NCI-H146 (cell line): ENCODE measurements around the gene DYNC2I2.
A peak's percentile ranks its signal among the peaks of the same experiment; 100 is the strongest.
"Not testable (repeated sequence)": the region's sequence is repeated elsewhere in the genome, so short reads cannot be mapped to it uniquely, and the experiment has no call there.

Source experiments
- DNase-seq: peaks from one replicate; lab custom pipeline; 2025; lab: John Stamatoyannopoulos, UW

DYNC2I2 gene

DNA sequence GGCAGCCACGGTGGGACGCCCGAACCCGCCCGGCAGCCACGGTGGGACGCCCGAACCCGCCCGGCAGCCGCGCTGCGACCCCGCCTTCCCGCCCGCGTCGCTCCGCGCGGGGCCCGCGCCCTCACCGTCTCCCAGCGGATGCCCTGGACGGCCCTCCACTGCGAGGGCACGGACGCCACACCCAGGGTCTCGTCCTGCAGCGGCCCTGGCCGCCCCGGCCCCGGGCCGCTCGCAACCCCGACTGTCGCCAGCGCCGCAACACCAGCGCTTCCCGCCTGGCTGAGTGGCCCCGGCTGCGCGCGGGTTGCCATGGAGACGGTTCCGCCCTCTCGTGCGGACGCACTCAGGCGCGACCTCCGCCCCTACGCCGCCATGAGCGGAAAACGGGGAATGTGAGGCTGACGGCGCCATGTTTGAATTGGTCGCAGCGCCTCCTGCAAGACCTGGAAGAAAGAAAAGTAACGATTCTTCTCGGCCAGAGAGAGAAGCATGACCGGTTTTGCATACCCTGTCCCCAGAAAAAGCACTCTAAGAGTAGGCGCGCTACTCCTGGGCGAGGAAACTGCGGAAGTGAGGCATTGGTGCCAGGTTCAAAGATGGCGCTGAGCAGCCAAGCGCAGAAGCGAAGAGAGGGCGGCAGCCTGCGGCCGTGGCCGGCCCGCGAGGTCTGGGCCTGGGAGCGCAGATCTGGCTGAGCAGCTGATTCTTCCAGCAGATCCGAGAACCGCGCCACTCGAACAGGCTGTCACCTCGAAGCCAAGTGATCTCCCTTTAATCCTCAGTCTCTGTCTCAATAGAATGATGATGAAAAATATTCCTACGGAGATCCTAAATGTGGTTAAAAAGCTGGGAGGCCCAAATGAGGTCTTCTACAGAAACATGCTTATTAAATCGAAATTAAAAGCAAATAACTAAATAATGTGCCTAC lies at the start of gene DYNC2I2:
Gene DYNC2I2, minus strand, starts transcription at position 432 of the 928 bp plus-strand sequence. Its CDS starts 121 bp downstream, at position 311.
- peak; percentile 89 for DNase-seq

DNA sequence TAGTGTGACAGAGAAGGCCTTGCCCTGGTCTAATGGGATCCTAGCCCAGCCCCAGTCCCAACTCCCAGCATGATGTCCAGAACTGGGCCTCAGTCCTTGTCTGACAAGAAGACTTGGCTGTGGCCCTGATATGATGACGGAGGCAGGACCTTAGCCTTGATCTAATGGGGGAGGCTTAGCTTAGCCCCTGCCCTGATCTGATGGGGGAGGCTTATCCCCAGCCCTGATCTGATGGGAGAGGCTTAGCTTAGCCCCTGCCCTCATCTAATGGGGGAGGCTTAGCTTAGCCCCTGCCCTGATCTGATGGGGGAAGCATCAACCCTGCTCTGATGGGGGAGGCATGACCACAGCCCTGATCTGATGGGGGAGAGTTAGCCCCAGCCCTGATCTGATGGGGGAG lies 49.4 kb upstream of the DYNC2I2 start:
- no peak for DNase-seq

DNA sequence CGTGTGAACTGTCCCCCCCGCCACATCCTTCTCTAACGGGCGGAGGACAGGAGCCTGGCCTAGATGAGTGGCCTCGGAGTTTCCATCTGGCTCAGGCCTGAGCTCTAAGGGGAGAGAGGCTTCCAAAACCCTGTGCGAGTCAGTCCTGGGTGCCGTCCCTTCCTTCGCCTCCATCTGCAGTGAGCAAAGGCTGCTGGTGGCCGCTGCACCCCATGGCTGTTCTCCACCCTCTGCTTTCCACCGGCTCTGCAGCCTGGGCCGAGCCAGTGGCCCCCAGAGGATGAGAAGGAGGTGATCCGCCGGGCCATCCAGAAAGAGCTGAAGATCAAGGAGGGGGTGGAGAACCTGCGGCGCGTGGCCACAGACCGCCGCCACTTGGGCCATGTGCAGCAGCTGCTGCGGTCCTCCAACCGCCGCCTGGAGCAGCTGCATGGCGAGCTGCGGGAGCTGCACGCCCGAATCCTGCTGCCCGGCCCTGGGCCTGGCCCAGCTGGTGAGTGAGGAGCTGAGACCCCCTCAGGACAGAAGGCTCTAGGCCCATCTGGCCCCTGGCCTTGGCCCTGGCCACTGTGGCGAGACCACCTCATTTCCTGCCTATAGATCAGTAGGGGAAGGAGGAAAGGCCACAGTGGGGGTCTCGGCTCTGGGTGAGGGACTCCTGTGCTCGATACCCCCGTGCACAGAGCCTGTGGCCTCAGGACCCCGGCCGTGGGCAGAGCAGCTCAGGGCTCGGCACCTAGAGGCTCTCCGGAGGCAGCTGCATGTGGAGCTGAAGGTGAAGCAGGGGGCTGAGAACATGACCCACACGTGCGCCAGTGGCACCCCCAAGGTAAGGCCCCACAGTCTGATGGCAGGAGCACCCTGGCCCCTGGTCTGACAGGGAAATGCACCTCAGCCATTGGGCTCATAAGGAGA lies 48.7 kb upstream of the DYNC2I2 start:
- no peak for DNase-seq

DNA sequence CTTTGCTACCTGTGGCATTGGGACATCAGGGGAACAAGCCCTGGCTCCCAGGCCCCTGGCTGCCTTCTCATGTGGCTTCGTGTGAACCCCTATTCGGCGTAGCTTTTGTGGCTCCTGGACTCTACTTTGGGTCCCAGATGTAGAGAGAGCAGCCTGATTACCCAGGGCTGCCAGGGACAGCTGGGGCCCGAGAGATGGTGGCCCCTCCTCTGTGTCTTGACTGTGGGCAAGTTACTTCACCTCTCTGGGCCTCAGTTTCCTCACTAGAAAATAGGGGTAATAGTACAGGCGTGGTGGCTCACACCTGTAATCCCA lies 47.7 kb upstream of the DYNC2I2 start:
- no peak for DNase-seq

DNA sequence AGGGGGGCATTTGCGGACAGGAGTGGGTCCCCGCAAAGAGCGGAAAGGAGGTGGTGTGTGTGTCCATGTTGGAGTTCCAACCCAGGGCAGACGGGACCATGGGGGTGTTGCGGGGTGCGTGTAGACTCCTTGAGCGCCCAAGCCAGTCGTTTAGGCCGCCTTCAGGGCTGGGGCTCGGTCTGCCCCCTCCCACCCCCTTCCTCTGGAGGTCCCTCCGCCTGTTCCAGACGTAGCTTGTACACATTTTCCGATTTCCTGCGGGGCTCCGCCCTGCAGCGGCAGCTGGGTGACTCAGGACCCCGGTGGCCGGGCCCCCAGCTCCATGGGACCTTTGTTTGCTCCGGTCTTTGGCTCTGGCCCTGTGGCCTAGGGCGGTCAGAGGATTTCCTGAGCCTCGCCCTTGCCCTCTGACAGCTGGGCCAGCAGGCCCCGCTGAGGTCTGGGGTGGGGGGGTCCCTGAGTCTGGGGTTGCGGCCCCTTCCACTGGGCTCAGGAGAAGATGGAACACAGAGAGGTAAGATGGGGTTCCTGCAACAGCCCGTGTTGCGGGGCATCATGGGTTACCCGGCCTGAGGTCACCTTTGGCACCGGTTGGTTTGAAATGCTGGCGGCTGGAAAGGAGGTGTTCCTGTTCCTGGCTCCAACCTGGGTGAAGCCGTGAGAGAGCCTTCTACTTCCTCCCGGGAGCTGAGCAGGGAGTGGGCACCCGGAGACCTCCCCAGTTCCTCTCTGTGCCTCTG lies 47.1 kb upstream of the DYNC2I2 start:
- DNase-seq, result no peak

DNA sequence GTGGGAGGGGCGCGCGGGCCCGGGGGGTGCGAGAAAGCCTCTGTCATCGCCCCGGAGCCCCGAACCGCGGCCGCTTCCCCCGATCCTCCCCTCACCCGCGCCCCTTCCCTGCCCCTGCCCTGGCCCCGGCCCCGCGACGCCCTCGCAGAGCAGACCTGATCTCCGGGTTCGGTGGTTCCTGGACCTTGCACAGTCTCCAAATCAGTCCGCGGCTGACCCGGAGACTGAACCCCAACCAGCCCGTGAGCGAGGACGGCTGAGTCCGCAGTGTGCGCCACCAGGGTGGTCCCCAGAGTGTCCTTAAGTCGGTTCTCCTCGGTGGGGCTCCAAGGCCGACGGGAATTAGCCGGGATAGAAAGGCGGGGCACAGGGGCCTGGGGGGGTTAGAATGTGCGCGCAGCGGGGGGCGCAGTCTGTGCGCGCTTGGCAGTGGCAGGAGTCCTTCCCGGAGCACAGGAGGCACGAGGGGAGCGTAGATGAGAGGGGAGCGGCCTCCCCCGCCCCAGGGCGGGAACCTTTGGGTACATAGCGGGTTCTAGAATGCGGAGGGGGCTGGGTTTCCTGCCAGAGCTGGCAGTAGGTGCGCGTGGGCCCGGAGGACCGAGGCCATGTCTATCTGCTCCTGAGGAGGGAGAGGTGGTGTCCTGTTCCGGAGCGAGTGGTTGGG lies 46.4 kb upstream of the DYNC2I2 start:
- DNase-seq, result peak; percentile 26

DNA sequence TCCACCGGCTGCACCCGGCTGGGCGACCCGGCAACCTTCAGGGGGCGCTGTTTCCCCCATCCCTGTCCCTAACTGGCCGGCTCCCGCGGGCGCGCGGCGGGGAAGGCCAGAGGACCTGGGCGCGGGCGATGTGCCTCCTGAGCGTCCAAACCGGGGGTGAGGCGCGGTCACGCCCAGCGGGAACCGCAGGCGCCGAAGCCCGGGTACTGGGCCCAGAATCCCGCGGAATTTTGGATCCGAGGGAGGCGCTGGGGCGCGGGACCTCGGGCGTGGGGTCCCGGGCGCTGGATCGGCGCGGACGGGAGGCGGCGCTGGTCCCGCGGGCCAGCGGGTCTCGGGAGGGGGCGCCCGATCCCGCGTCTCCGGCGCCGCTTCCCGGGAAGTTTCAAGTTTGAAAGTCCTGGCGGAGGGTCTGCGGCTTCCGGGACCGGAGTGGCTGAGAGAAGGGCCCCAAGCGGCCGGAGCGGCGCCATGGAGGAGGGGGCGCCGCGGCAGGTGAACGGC lies 45.9 kb upstream of the DYNC2I2 start, which contains the start of gene PKN3:
Gene PKN3, plus strand, starts transcription at position 59 of the 504 bp plus-strand sequence. Its CDS starts 413 bp downstream, at position 472.
- peak; percentile 69 for DNase-seq

DNA sequence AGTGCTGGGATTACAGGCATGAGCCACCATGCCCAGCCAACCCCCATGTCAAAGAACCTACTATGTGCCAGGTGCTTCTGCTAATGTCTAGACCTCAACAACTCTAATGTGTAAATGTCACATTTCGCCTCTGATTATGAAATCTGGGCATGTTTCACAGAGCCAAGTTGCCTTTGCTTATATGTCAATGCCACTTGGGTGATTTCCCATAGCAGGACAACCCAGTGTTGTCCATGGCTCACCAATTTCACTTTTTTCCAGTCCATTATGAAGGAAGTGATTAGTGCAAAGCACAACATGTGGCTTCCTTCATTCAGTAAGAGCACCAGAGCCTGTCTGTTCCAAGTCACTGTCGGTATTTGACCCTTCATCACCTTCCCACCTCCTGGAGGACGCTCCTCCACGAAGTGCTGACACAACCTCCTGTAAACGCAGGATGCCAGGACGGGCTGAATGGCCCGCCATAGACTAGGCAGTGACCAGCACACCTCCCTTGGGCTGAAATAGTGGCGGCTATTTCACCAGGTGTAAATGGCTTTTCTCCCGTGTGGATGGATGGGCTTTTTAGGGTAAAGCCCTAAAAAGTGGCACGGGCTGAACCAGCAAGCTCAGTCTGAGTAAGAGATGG lies 44.7 kb upstream of the DYNC2I2 start:
- no peak for DNase-seq

DNA sequence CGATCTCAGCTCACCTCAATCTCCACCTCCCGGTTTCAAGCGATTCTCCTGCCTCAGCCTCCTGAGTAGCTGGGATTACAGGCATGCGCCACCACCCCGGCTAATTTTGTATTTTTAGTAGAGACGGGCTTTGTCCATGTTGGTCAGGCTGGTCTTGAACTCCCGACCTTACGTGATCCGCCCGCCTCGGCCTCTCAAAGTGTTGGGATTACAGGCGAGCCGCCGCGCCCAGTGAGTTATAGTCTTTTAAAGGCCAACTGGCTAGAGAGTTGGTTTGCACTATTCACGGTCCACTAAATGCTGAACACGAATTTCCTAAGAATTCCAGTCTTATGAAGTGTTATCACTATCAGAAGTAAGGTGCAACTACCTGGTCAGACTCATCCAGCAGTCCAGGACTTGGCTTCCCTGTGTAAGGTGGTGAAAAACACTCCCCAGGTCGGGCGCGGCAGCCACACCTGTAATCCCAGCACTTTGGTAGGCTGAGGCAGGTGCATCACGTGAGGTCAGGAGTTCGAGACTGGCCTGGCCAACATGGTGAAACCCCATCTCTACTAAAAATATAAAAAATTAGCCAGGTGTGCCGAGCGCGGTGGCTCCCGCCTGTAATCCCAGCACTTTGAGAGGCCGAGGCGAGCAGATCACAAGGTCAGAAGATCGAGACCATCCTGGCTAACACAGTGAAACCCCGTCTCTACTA lies 42.6 kb upstream of the DYNC2I2 start:
- not testable (repeated sequence) for DNase-seq

DNA sequence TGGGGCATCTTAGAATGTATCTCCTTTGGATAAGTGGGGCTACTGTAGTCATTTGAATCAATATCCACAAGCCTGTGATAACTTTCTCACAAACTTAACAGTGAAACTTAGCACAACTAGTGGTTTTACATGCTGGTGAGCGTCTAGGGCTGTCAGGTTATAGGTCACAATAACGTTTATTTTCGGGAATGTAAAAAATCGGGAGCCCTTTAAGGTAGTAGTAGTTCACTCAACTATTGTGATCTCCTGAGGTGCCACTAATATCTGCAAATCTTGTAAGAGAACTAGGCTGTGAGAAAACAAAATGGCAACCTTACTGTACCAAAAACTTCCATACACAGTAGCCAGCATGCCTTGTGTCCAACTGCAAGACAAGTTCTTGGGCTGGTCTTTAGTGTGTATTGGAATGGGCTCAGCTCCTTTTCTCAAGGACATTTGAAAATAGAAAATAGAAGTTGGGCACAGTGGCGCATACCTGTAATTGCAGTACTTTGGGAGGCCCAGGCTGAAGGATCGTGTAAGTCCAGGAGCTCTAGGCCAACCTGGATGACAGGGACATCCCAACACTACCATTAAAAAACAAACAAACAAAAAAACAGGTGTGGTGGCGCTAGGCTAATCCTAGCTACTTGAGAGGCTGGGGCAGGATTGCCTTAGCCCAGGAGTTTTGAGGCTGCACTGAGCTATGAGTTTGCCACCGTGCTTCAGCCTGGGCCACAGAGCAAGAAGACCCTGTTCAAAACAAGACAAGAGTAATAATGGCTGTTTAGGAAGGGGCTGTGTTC lies 40.5 kb upstream of the DYNC2I2 start:
- no peak for DNase-seq

DNA sequence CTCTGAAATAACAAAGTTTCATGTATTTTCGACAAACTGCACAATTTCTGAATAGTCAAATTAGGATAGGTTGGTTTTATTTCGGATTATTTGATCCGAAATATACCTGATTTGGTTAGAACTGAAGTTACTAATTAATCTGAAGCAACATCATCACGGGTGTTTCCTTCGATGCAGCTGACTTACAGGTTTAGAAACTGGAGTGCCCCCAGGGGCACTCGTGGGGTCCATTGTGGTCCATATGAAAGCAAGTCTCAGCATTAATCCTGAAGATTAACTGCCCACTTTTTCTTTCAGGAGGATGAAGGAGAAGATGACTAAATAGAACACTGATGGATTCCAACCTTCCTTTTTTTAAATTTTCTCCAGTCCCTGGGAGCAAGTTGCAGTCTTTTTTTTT lies 37.7 kb upstream of the DYNC2I2 start:
- no peak for DNase-seq

DNA sequence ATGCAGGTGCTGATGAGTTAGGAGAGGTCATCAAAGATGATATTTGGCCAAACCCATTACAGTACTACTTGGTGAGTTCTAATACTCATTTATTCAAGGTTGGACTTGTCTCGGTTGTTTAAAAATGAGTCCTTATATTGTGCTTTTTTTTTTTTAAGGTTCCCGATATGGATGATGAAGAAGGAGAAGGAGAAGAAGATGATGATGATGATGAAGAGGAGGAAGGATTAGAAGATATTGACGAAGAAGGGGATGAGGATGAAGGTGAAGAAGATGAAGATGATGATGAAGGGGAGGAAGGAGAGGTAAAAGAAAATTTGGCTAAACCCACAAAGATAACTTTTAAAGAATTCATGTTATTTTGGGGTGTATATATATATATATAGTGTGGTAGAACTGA lies 37.1 kb upstream of the DYNC2I2 start:
- DNase-seq, result not testable (repeated sequence)

DNA sequence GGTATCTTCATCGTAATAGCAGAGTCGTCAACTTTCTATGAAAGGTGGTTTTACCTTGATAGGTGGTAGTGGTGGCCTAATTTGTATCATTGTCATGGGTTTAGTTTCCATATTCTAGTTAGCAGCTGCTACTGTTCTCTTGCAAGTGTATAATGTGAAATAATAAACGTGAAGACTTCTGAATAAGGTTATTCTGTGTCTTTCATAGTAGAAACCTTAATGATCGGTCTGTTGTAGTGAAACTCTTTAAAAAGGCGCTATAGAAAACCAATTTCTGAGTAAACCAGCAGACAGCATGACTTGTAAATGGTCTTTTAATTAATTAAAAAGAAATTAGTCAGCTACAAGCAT lies 34.0 kb upstream of the DYNC2I2 start:
- no peak for DNase-seq

DNA sequence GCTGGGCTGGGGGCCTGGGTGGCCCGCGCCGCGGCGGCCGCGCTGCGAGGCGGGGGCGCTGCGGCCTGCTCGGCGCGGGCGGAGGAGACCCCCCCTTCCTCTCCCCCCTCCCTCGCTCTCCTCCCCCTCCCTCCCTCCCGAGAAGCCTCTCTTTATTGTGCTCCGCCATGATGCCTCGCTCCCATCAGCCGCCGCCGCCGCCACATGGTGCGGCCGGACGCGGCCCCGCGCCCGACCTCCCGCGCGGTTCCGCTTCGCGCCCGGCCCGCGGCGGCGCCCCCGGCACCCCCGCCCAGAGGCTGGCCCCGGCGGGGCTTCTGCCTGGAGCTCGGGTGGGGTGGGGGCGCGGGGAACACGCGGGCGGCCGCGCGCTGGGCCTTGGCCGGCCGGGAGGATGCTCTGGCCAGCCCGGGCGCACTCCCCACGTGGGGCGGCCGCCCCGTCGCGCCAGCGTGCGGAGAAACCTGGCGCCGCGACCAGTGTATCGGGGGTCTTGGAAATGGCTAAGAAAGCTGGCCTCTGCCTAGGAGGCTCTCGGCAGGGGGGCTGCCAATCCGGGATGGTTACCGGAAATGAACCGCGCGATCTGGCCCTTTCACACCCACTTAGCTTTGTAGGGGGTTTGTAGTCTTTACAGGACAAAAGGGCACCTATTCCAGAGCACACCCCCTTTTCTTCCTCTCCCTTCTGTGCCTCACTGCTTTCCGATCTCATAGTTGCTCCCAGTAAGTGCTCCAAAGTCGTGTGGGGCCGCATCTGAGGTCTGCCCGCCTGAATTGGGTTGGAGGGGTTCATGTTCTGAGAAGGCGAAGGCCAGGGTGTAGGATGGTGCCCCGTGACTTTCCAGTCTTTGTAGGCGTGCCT lies 33.4 kb upstream of the DYNC2I2 start:
- DNase-seq, result peak; percentile 49

DNA sequence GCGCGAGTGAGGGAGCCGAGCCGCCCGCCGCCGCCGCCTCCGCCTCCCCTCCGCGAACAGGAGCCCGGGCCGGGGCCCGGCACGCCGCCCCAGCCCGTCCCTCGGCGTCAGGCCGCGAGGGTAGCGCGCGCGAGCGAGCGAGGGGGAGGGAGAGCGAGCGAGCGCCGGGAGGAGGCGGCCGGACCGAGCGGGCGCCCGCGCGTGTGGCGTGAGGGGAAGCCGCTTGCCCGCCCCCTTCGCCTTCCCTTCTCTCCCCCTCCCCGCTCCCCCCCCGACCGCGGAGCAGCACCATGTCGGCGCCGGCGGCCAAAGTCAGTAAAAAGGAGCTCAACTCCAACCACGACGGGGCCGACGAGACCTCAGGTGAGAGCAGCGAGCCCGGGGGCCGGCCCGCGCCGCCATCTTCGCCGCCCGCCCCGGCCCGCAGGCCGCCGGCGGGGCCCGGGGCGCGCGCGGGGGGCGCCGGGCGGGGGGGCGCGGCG lies 32.7 kb upstream of the DYNC2I2 start:
- DNase-seq, result peak; percentile 51

DNA sequence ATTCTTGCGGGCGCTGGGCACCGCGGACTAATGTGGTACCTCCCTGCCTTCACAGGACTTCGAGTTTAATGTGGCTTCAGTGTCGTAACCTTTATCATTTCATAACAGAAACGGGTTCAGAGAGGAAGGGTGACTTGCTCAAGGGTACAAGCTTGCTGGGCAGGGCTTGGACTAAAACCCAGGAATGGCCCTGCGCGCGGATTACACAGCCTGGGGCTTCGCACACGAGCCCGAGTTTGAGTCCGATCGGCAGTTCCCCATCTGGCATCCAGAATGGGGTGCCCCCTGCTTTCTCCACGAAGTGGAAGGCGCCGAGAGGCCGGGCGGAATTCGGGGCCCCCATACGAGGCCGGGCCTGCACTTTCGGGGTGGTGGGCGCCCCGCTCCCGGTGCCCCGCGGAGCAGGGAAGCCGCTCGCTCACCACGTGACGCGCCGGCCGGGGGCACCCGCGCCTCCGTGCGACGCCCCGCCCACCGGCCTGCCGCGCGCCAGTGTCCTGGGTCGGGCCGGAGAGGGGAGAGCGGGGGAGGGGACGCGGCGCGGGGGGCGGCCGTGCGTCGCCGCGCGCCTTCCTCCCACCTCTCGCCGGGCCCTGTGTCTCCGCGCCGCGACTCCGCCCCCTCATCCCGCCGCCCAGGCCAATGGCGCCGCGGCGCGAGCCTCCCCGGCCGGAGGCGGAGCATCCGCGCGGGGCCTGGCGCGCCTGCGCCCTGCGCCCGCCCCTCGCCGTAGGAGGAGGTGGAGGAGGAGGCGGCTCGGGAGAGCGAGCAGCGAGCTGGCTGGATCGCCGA lies 32.0 kb upstream of the DYNC2I2 start, which contains the start of gene SET:
Gene SET, plus strand, starts transcription at position 722 of the 792 bp plus-strand sequence. CDS start 361 bp downstream, outside the sequence.
- peak; percentile 88 for DNase-seq

DNA sequence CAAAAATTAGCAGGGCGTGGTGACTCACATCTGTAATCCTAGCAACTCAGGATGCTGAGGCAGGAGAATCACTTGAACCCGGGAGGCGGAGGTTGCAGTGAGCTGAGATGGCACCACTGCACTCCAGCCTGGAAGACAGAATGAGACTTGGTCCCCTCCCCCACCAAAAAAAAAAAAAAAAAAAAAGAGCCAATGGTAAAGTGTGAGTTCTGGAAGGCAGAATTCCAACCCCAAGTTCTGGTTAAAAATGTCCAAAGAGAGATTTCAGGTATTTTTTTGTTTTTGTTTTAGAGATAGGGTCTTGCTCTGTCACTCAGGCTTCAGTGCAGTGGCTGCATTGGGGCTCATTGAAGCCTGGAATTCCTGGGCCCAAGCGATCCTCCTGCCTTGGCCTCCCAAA lies 30.8 kb upstream of the DYNC2I2 start:
- no peak for DNase-seq
